Measurements from ENCODE around the gene PNPLA8.

The PNPLA8 gene

GRCh38 chr7:108455998-108456677 is 69.8 kb downstream of the PNPLA8 start, which contains the start of gene NRCAM:
Gene NRCAM, minus strand, starts transcription at chr7:108456436. Its CDS starts 216,372 bp downstream, at chr7:108240064.
- peak; percentile 5 for TF ChIP-seq CTCF (IDR thresholded peaks at IDR 0.05; ENCODE audit: control extremely low read depth, extremely low read depth, low read depth, missing control alignments)
- peak; percentile 73 for DNase-seq (ENCODE audit: extremely low spot score)
- CTCF ChIA-PET = interaction anchor here (0.9 to 2.7 kb wide), 7 partner anchors 9 to 41 kb away, joined by 3 to 12 read pairs (median 5); no protein-coding TSS in a partner anchor
- POLR2A ChIA-PET = interaction anchor here (0.6 kb wide), 1 partner anchor 540 kb away, joined by 3 read pairs; no protein-coding TSS in a partner anchor

GRCh38 chr7:108455551-108455997 is 70.4 kb downstream of the PNPLA8 start:
- peak; percentile 54 for DNase-seq (ENCODE audit: extremely low spot score)
- TF ChIP-seq CTCF (IDR thresholded peaks at IDR 0.05; ENCODE audit: control extremely low read depth, extremely low read depth, low read depth, missing control alignments) = no peak

GRCh38 chr7:108454674-108455550 is 71.0 kb downstream of the PNPLA8 start:
- no peak for TF ChIP-seq CTCF (IDR thresholded peaks at IDR 0.05; ENCODE audit: control extremely low read depth, extremely low read depth, low read depth, missing control alignments)
- ChIA-PET CTCF (interaction anchor here (1.0 to 3.8 kb wide), 11 partner anchors 12 to 95 kb away, joined by 3 to 47 read pairs (median 7); no protein-coding TSS in a partner anchor), POLR2A (no interaction called here)
- peak; percentile 37 for DNase-seq (ENCODE audit: extremely low spot score)

More at GRCh38 chr7:108455551-108455997, 70.4 kb downstream of the PNPLA8 start:
- ChIA-PET CTCF (interaction anchor here (0.9 to 3.8 kb wide), 8 partner anchors 10 to 41 kb away, joined by 3 to 47 read pairs (median 5); no protein-coding TSS in a partner anchor), POLR2A (no interaction called here)

GRCh38 chr7:108454317-108454673 is 71.6 kb downstream of the PNPLA8 start:
- CTCF ChIA-PET = interaction anchor here (0.9 to 3.8 kb wide), 14 partner anchors 12 to 289 kb away, joined by 3 to 47 read pairs (median 6); partner anchors contain the start of gene PNPLA8
- no peak for DNase-seq (ENCODE audit: extremely low spot score)
- TF ChIP-seq CTCF (IDR thresholded peaks at IDR 0.05; ENCODE audit: control extremely low read depth, extremely low read depth, low read depth, missing control alignments) = no peak
- POLR2A ChIA-PET = no interaction called here

- no peak for DNase-seq (ENCODE audit: extremely low spot score)
- TF ChIP-seq CTCF (IDR thresholded peaks at IDR 0.05; ENCODE audit: control extremely low read depth, extremely low read depth, low read depth, missing control alignments) = no peak
- CTCF ChIA-PET = interaction anchor here (0.8 to 3.8 kb wide), 27 partner anchors 11 to 288 kb away, joined by 3 to 47 read pairs (median 5); no protein-coding TSS in a partner anchor
- POLR2A ChIA-PET = no interaction called here
Observed at GRCh38 chr7:108453320-108453719, 72.6 kb downstream of the PNPLA8 start.

- DNase-seq (ENCODE audit: extremely low spot score) = peak; percentile 31
- TF ChIP-seq CTCF (IDR thresholded peaks at IDR 0.05; ENCODE audit: control extremely low read depth, extremely low read depth, low read depth, missing control alignments) = peak; percentile 63
- CTCF ChIA-PET = interaction anchor here (0.8 to 3.8 kb wide), 28 partner anchors 10 to 282 kb away, joined by 3 to 47 read pairs (median 5); no protein-coding TSS in a partner anchor
- POLR2A ChIA-PET = no interaction called here
Observed at GRCh38 chr7:108452707-108453106, 73.2 kb downstream of the PNPLA8 start.

Measured in GM10248 (cell line).